IMR-90 (cell line): ENCODE data around the gene ING5. TPM values are rescaled to one million over a fixed set of nuclear protein-coding genes. Genes with fewer than 3 reads are reported as not detected.
A peak's percentile ranks its signal among the peaks of the same experiment; 100 is the strongest.

ENCODE experiments used
- ATAC-seq: fragments of 200-7000 bp; cut with Tn5 transposase; 2 replicates; pipeline ENCODE4 v1.9.1; 2020; ENCODE audit warnings: low read depth, mild to moderate bottlenecking, moderate library complexity
- Bru-seq: library from RNA; stranded (reverse); fragments of 400-500 nt; gene quantifications from one replicate; lab custom pipeline; 2021; lab: Mats Ljungman, UMichigan
- BruChase-seq, 2 experiments: library from RNA; stranded (reverse); fragments of 400-500 nt; gene quantifications; one replicate each; lab custom pipeline; 2021; lab: Mats Ljungman, UMichigan
- BruUV-seq: library from RNA; stranded (reverse); fragments of 400-500 nt; replicated peaks from 2 replicates; lab custom pipeline; 2021; lab: Mats Ljungman, UMichigan
- CTCF ChIA-PET: fragments of 300-600 bp; formaldehyde crosslinking; extraction: SDS; loops from one replicate; lab custom pipeline; 2021; ENCODE audit warnings: antibody characterized with exemption; lab: Yijun Ruan, JAX
- POLR2A ChIA-PET: fragments of 300-600 bp; sonication (Branson Sonifier 250); formaldehyde crosslinking; loops from one replicate; lab custom pipeline; 2022; ENCODE audit warnings: antibody characterized with exemption; ENCODE audit not compliant: unreplicated experiment; lab: Charles Lee
- DNase-seq: peaks from one replicate; pipeline ENCODE4 v3.0.0; 2013
- H2AFZ ChIP-seq: replicated peaks from 2 replicates; pipeline ENCODE3; 2013; ENCODE audit warnings: low read length, mild to moderate bottlenecking; ENCODE audit not compliant: poor library complexity
- H2AK5ac ChIP-seq: 2 replicates; pipeline ENCODE4 v1.6.1; 2013; ENCODE audit warnings: low read depth, low read length, inconsistent platforms
- H2AK9ac ChIP-seq: replicated peaks from 2 replicates; pipeline ENCODE3; 2013; ENCODE audit warnings: mild to moderate bottlenecking, low read depth, low read length, moderate library complexity; ENCODE audit not compliant: poor library complexity
- H2BK120ac ChIP-seq: 2 replicates; pipeline ENCODE4 v1.6.1; 2013; ENCODE audit warnings: low read depth, low read length, inconsistent platforms
- H2BK15ac ChIP-seq: 3 replicates; pipeline ENCODE4 v1.6.1; 2013; ENCODE audit warnings: low read depth, low read length, inconsistent platforms
- H2BK20ac ChIP-seq: 2 replicates; pipeline ENCODE4 v1.6.1; 2013; ENCODE audit warnings: low read depth, mild to moderate bottlenecking, inconsistent platforms, low read length, moderate library complexity
- H2BK5ac ChIP-seq: 2 replicates; pipeline ENCODE4 v1.6.1; 2013; ENCODE audit warnings: mild to moderate bottlenecking, low read depth, low read length, inconsistent platforms; ENCODE audit not compliant: poor library complexity, severe bottlenecking
- H3K14ac ChIP-seq: replicated peaks from 2 replicates; pipeline ENCODE4 v1.6.1; 2013; ENCODE audit warnings: low read depth, low read length, inconsistent platforms
- H3K18ac ChIP-seq: 2 replicates; pipeline ENCODE4 v1.6.1; 2013; ENCODE audit warnings: low read depth, low read length, control low read depth
- H3K23ac ChIP-seq: 2 replicates; pipeline ENCODE4 v1.6.1; 2013; ENCODE audit warnings: low read depth, low read length, inconsistent platforms
- H3K27ac ChIP-seq: 2 replicates; pipeline ENCODE4 v1.5.1; 2013; ENCODE audit warnings: mild to moderate bottlenecking, control low read depth, low read length; ENCODE audit not compliant: insufficient read depth
- H3K27me3 ChIP-seq: 2 replicates; pipeline ENCODE4 v1.6.1; 2013; ENCODE audit warnings: low read length; ENCODE audit not compliant: control insufficient read depth, insufficient read depth
- H3K36me3 ChIP-seq: 2 replicates; pipeline ENCODE4 v1.6.1; 2013; ENCODE audit warnings: low read length, mixed read lengths; ENCODE audit not compliant: control insufficient read depth, insufficient read depth
- H3K4ac ChIP-seq: 2 replicates; pipeline ENCODE4 v1.6.1; 2013; ENCODE audit warnings: low read depth, low read length, inconsistent platforms
- H3K4me1 ChIP-seq: 2 replicates; pipeline ENCODE4 v1.6.1; 2013; ENCODE audit warnings: low read length, mixed read lengths; ENCODE audit not compliant: control insufficient read depth, insufficient read depth
- H3K4me2 ChIP-seq: 2 replicates; pipeline ENCODE4 v1.6.1; 2013; ENCODE audit warnings: low read depth, mild to moderate bottlenecking, control low read depth, low read length, moderate library complexity
- H3K4me3 ChIP-seq: 2 replicates; pipeline ENCODE4 v1.5.1; 2013; ENCODE audit warnings: low read depth, mild to moderate bottlenecking, control low read depth, low read length, moderate library complexity; ENCODE audit not compliant: insufficient read depth
- H3K56ac ChIP-seq: 2 replicates; pipeline ENCODE4 v1.6.1; 2013; ENCODE audit warnings: low read length, inconsistent platforms; ENCODE audit not compliant: insufficient read depth; ENCODE audit errors: extremely low read depth
- H3K79me1 ChIP-seq, 2 experiments: 2 replicates each; pipeline ENCODE4 v1.6.1; 2013; ENCODE audit warnings: low read length in 2 of 2, inconsistent platforms in 1 of 2, low read depth in 1 of 2
- H3K9ac ChIP-seq: 2 replicates; pipeline ENCODE4 v1.6.1; 2013; ENCODE audit warnings: low read depth, low read length, control low read depth
- H3K9me1 ChIP-seq: 2 replicates; pipeline ENCODE4 v1.6.1; 2013; ENCODE audit warnings: low read length, inconsistent platforms; ENCODE audit not compliant: insufficient read depth
- H3K9me3 ChIP-seq: 2 replicates; pipeline ENCODE4 v1.6.1; 2013; ENCODE audit warnings: low read length; ENCODE audit not compliant: control insufficient read depth, insufficient read depth
- H4K20me1 ChIP-seq: 2 replicates; pipeline ENCODE4 v1.6.1; 2013; ENCODE audit warnings: low read length, inconsistent platforms; ENCODE audit not compliant: insufficient read depth
- H4K5ac ChIP-seq: 2 replicates; pipeline ENCODE4 v1.6.1; 2013; ENCODE audit warnings: mild to moderate bottlenecking, low read depth, low read length, control low read depth
- H4K8ac ChIP-seq, 2 experiments: 2 replicates each; pipeline ENCODE4 v1.6.1; 2013; ENCODE audit warnings: low read depth in 2 of 2, low read length in 2 of 2, control low read depth in 1 of 2, inconsistent platforms in 1 of 2
- H4K91ac ChIP-seq: 2 replicates; pipeline ENCODE4 v1.6.1; 2013; ENCODE audit warnings: low read depth, low read length, inconsistent platforms; ENCODE audit not compliant: insufficient read depth
- CEBPB ChIP-seq: IDR thresholded peaks from 2 replicates; pipeline ENCODE4 v1.6.1; 2012; ENCODE audit warnings: low read depth, low read length, improper control_type of control experiment
- ELK1 ChIP-seq: fragments of 150-350 bp; IDR thresholded peaks from 2 replicates; pipeline ENCODE4 v1.6.1; 2016; ENCODE audit warnings: low read depth, mild to moderate bottlenecking, low read length, moderate library complexity, borderline replicate concordance
- MAFK ChIP-seq: IDR thresholded peaks from 2 replicates; pipeline ENCODE4 v1.6.1; 2012; ENCODE audit warnings: low read depth, low read length, improper control_type of control experiment
- MAZ ChIP-seq: IDR thresholded peaks from 2 replicates; pipeline ENCODE4 v1.6.1; 2012; ENCODE audit warnings: low read depth, mild to moderate bottlenecking, low read length, improper control_type of control experiment, moderate library complexity, borderline replicate concordance
- MXI1 ChIP-seq: IDR thresholded peaks from 2 replicates; pipeline ENCODE4 v1.6.1; 2012; ENCODE audit warnings: low read depth, mild to moderate bottlenecking, low read length, moderate library complexity, borderline replicate concordance
- POLR2A ChIP-seq: IDR thresholded peaks from 2 replicates; pipeline ENCODE4 v1.6.1; 2012; ENCODE audit warnings: mild to moderate bottlenecking, low read depth, low read length
- WGBS, 2 experiments: methylation state at CpG; one replicate each; pipeline versions ENCODE4 v1.1.5 to v1.1.7; 2013; ENCODE audit warnings: missing lambda C conversion rate in 2 of 2; ENCODE audit not compliant: insufficient read length in 1 of 2; ENCODE audit errors: extremely low coverage in 2 of 2; 5-methylcytosine and 5-hydroxymethylcytosine counted together
- dilution Hi-C: fragments of 300-500 bp; cut with HindIII; formaldehyde crosslinking; loops from one replicate; pipeline ENCODE4 v1.14.3; 2018; ENCODE audit warnings: low sequenced_read_pairs; ENCODE audit not compliant: unreplicated experiment
- in situ Hi-C: fragments of 300-500 bp; cut with MboI; formaldehyde crosslinking; loops from 3 replicates; pipeline ENCODE4 v1.14.3; 2019; ENCODE audit warnings: low sequenced_read_pairs, inconsistent platforms, mixed read lengths
- intact Hi-C: fragments of 100-400 bp; cut with micrococcal nuclease; formaldehyde crosslinking; loops from 2 replicates; pipeline ENCODE4 v1.10.0; 2022
- long read RNA-seq: library from polyadenylated mRNA; unstranded; transcript quantifications from one replicate; pipeline ENCODE4 v2.0.0, GENCODE V29; 2021; ENCODE audit not compliant: unreplicated experiment
- polyA plus RNA-seq, 3 experiments: library from polyadenylated mRNA; depleted of rRNA; stranded (reverse); fragments of >200 nt; gene quantifications; 2 replicates each; pipeline ENCODE4 v1.2.3, GENCODE V29; 2012; ENCODE audit warnings: low replicate concordance in 1 of 3
- total RNA-seq: library from RNA; depleted of rRNA; stranded (reverse); fragments of >200 nt; gene quantifications from 2 replicates; pipeline ENCODE4 v1.2.3, GENCODE V29; 2012; rRNA removed

The ING5 gene
- total RNA-seq (16.7 and 38.9 TPM in 2 replicates), polyA plus RNA-seq (2012; rRNA removed) (36.1 and 36.5 TPM in 2 replicates), Bru-seq, nascent RNA (percentile 74 among the genes with signal in this experiment), BruChase-seq, experiment 1, labeled RNA remaining after a 6-hour chase (percentile 92 among the genes with signal in this experiment), BruChase-seq, experiment 2, labeled RNA remaining after a 2-hour chase (percentile 87 among the genes with signal in this experiment)
- polyA plus RNA-seq (2012; cell fraction: cytosol; rRNA removed) = 28.4 and 31.1 TPM in 2 replicates
- polyA plus RNA-seq (2012; cell fraction: nucleus; rRNA removed; ENCODE audit: low replicate concordance) = 107 and 146 TPM in 2 replicates
- long read RNA-seq, full-length matches to known transcripts = 4 of 22 reads
- long read RNA-seq, partial matches to known transcripts = 2 of 22 reads
- long read RNA-seq, other reads (novel, unspliced or antisense) = 16 of 22 reads

GRCh38 chr2:241701399-241702154 lies at the start of gene ING5:
Gene ING5, plus strand, starts transcription at chr2:241702039. Its CDS starts 27 bp downstream, at chr2:241702066.
- in situ Hi-C loops (no loop called here), intact Hi-C loops (loop anchor here (1.0 to 10.0 kb wide), 2 partner anchors 36 to 173 kb away; no protein-coding TSS in a partner anchor), dilution Hi-C loops (no loop called here)
- H2BK120ac ChIP-seq = no peak within 1 kb of the TSS
- no peaks in the 10 kb centered on the region for H3K27me3 ChIP-seq
- no TSS peak for BruUV-seq
- peaks cover 3% of the 10 kb centered on the region; the same call in 1 of the 2 replicates for H3K9me3 ChIP-seq
- no peak within 1 kb of the TSS for H4K5ac ChIP-seq
- H2AK5ac ChIP-seq = peak within 1 kb of the TSS; percentile 87
- H4K8ac ChIP-seq = peak within 1 kb of the TSS; percentile 82 to 84
- H2BK20ac ChIP-seq = no peak within 1 kb of the TSS
- H3K4me2 ChIP-seq = peak within 1 kb of the TSS; percentile 82
- peak within 1 kb of the TSS; percentile 82 for H3K14ac ChIP-seq
- peak; percentile 84 for ATAC-seq
- DNase-seq = peak; percentile 87
- no peak within 1 kb of the TSS for H4K91ac ChIP-seq
- peak within 1 kb of the TSS; percentile 77 for H3K9ac ChIP-seq
- H3K9me1 ChIP-seq = peaks cover 7% of the 10 kb centered on the region; the same call in 1 of the 2 replicates
- CTCF ChIA-PET = interaction anchor here (0.6 to 0.7 kb wide), 2 partner anchors 13 to 232 kb away, joined by 3 to 4 read pairs; no protein-coding TSS in a partner anchor
- H2AFZ ChIP-seq = peak within 1 kb of the TSS; percentile 96
- peaks cover 9 to 28% of the 10 kb centered on the region in 2 experiments; a peak in 3 of 4 replicates for H3K79me1 ChIP-seq
- H3K27ac ChIP-seq = peak within 1 kb of the TSS; percentile 82
- peak within 1 kb of the TSS; percentile 98 for H2AK9ac ChIP-seq
- peak within 1 kb of the TSS; percentile 60 for H3K4ac ChIP-seq
- peaks cover 14% of the 10 kb centered on the region for H3K36me3 ChIP-seq
- TF ChIP-seq ELK1 (no peak), CEBPB (no peak), MAZ (peak; percentile 81; the same call in 1 of the 2 replicates), MXI1 (peak; percentile 86; the same call in 1 of the 2 replicates), POLR2A (peak; percentile 75), MAFK (no peak)
- no peak within 1 kb of the TSS for H2BK15ac ChIP-seq
- POLR2A ChIA-PET = no interaction called here
- peak within 1 kb of the TSS; percentile 59 for H3K56ac ChIP-seq
- 1% methylated on average over 58 of the region's 96 CpGs; no CpG with 5 or more reads in 1 of the 2 experiments for WGBS, 2 experiments
- H3K18ac ChIP-seq = no peak within 1 kb of the TSS
- peaks cover 4% of the 10 kb centered on the region; the same call in 1 of the 2 replicates for H3K4me1 ChIP-seq
- H3K4me3 ChIP-seq = peak within 1 kb of the TSS; percentile 80
- peak within 1 kb of the TSS; percentile 57 for H2BK5ac ChIP-seq
- H3K23ac ChIP-seq = peak within 1 kb of the TSS; percentile 64
- H4K20me1 ChIP-seq = peaks cover 16% of the 10 kb centered on the region
